HAP-1 (cell line): ENCODE data around the gene SLC6A6.

ENCODE experiments used
- DNase-seq, 2 experiments: peaks; one replicate each; pipeline ENCODE4 v3.0.0-alpha.2; 2016 to 2020; ENCODE audit warnings: low spot score in 2 of 2
- H3K27me3 ChIP-seq: fragments of 250-450 bp; sonication (Bioruptor Pico); 2 replicates; pipeline ENCODE4 v1.5.1; 2020; ENCODE audit warnings: low read depth, mild to moderate bottlenecking, moderate library complexity
- H3K36me3 ChIP-seq: fragments of 250-450 bp; sonication (Bioruptor Pico); replicated peaks from 2 replicates; pipeline ENCODE4 v1.5.1; 2020; ENCODE audit warnings: mild to moderate bottlenecking
- H3K4me1 ChIP-seq: fragments of 250-450 bp; sonication (Bioruptor Pico); 2 replicates; pipeline ENCODE4 v1.5.1; 2020; ENCODE audit warnings: mild to moderate bottlenecking
- H3K4me3 ChIP-seq: fragments of 250-450 bp; sonication (Bioruptor Pico); 2 replicates; pipeline ENCODE4 v1.5.1; 2020; ENCODE audit warnings: mild to moderate bottlenecking, moderate library complexity
- H3K9me3 ChIP-seq: fragments of 250-450 bp; sonication (Bioruptor Pico); 2 replicates; pipeline ENCODE4 v1.5.1; 2020; ENCODE audit warnings: mild to moderate bottlenecking, moderate library complexity
- in situ Hi-C: fragments of 300-500 bp; cut with MboI; formaldehyde crosslinking; loops from 3 replicates; pipeline ENCODE4 v1.14.3; 2020; ENCODE audit warnings: low sequenced_read_pairs, inconsistent platforms, mixed read lengths

Gene SLC6A6

DNA sequence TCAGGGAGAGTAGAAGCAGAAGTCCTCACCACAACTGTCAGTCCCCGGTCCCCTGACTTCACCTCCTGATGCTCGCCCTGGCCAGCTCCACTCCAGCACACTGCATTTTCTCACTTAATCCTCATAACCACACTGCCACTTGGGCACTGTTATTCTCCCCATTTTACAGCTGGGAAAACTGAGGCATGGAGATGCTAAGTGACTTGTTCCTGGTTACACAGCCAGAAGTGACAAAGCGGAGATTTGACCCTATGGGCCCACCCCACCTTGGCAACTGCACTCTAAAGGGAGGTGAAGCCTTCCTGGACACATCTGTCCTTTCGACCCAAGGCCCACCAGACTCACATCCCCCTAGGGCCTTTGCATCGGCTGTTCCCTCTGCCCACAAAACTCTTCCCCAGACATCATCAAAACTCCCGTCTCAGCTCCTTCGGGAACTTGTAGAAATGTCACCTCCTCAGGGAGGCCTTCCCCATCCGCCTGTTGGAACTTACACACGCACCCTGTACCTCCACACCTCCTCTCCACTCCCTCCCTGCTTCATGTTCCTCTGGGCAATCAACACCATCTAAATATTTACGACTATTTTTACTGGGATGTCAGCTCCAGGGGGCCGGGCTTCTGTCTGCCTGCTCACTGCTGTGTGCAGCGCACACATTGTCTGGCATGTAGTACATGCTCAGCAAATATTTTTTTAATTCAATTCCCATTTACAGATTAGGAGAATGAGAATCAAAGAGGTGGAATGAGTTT, 134.6 kb downstream of the SLC6A6 start:
- Histone ChIP-seq H3K27me3 (no peaks in the 10 kb centered on the region), H3K4me1 (no peaks in the 10 kb centered on the region), H3K9me3 (no peaks in the 10 kb centered on the region), H3K4me3 (no peak overlapping the region), H3K36me3 (no peaks in the 10 kb centered on the region)
- in situ Hi-C loops, result no loop called here
- no peak for DNase-seq

DNA sequence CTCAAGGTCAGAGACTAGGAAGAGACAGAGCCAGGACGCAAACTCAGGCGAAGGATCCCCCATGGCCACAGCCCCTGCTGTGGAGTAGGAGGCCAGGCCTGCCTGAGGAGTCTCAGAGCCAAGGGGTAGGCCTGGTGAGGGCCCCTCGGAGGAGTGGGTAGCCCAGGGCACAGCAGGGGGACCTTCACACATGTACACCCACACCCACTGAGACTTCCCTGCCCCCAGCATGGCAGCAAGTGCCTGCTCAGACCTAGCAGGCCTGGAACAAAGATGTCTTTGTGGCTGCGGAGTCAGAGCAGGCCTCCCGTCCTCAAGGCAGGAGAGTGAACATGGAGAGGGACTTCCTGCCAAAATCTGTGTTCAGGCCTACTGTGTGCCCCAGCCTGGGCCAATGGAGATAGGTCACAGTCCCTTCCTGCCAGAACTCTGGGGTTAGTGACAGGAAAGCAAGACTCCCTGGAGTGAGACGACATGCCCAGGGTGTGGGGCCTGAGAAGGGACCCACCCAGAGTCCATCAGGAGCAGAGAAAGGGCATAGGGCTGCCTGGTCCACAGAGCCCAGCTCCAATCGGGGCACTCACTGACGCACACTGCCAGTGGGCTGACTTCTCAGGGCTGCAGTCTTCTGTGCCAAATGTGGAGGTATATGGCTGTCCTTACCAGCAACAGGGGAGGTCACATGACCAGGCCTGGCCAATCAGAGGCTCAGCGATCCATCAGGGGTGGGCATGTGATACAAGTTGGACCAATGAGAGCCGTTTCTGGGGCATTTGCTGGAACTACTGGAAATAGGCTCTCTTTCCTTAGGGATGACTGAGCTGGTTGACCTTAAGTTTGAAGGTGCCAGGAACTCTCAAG, 135.4 kb downstream of the SLC6A6 start:
- Histone ChIP-seq H3K27me3 (no peaks in the 10 kb centered on the region), H3K4me1 (no peaks in the 10 kb centered on the region), H3K4me3 (no peak overlapping the region), H3K9me3 (no peaks in the 10 kb centered on the region), H3K36me3 (no peaks in the 10 kb centered on the region)
- DNase-seq, result peak in 1 of 2 experiments; percentile 58
- in situ Hi-C loops, result no loop called here

GRCh38 chr3:14538451-14539088, 136.2 kb downstream of the SLC6A6 start:
- DNase-seq, result no peak

More at GRCh38 chr3:14538451-14539088, 136.2 kb downstream of the SLC6A6 start:
- Histone ChIP-seq H3K27me3 (no peaks in the 10 kb centered on the region), H3K4me1 (no peaks in the 10 kb centered on the region), H3K36me3 (no peaks in the 10 kb centered on the region), H3K4me3 (no peak overlapping the region), H3K9me3 (no peaks in the 10 kb centered on the region)
- in situ Hi-C loops, result no loop called here
